NT2/D1 (cell line): ENCODE measurements around the gene CACNA2D4.

ENCODE experiments used
- DNase-seq: peaks from one replicate; pipeline ENCODE4 v3.0.0-alpha.2; 2011; ENCODE audit warnings: low read depth, low spot score
- H3K27me3 ChIP-seq: 2 replicates; pipeline ENCODE4 v1.6.0; 2011; ENCODE audit warnings: mild to moderate bottlenecking; ENCODE audit not compliant: insufficient read length, insufficient read depth
- H3K36me3 ChIP-seq: 2 replicates; pipeline ENCODE4 v1.6.1; 2011; ENCODE audit warnings: mild to moderate bottlenecking, low read length, mixed read lengths; ENCODE audit not compliant: insufficient read depth, insufficient read length
- H3K4me1 ChIP-seq: 2 replicates; pipeline ENCODE4 v1.5.1; 2011; ENCODE audit not compliant: insufficient read depth, insufficient read length
- H3K4me3 ChIP-seq: 2 replicates; pipeline ENCODE4 v1.5.1; 2011; ENCODE audit warnings: low read depth; ENCODE audit not compliant: insufficient read length
- H3K9ac ChIP-seq: 2 replicates; pipeline ENCODE4 v1.6.0; 2011; ENCODE audit warnings: low read depth; ENCODE audit not compliant: insufficient read length
- H3K9me3 ChIP-seq: 2 replicates; pipeline ENCODE4 v1.5.1; 2011; ENCODE audit warnings: mild to moderate bottlenecking, low read length; ENCODE audit not compliant: insufficient read depth
- SUZ12 ChIP-seq: IDR thresholded peaks from 2 replicates; pipeline ENCODE4 v1.6.1; 2011; ENCODE audit not compliant: insufficient read length, insufficient read depth; ENCODE audit errors: extremely low read depth
- YY1 ChIP-seq: IDR thresholded peaks from 2 replicates; pipeline ENCODE4 v1.6.1; 2011; ENCODE audit not compliant: insufficient read length, insufficient read depth
- ZNF274 ChIP-seq: IDR thresholded peaks from 2 replicates; pipeline ENCODE4 v1.6.1; 2011; ENCODE audit warnings: mild to moderate bottlenecking, low read depth, low read length

Gene CACNA2D4

GRCh38 chr12:1807087-1807860 is 111.2 kb downstream of the CACNA2D4 start:
- Histone ChIP-seq H3K36me3 (no peaks in the 10 kb centered on the region), H3K4me3 (no peak overlapping the region), H3K4me1 (peaks cover 13% of the 10 kb centered on the region), H3K9me3 (peaks cover 6% of the 10 kb centered on the region; the same call in 1 of the 2 replicates), H3K27me3 (no peaks in the 10 kb centered on the region), H3K9ac (no peak overlapping the region)
- DNase-seq = no peak
- TF ChIP-seq YY1 (no peak), ZNF274 (no peak), SUZ12 (no peak)

GRCh38 chr12:1806301-1807086 is 112.0 kb downstream of the CACNA2D4 start:
- TF ChIP-seq SUZ12 (no peak), YY1 (no peak), ZNF274 (no peak)
- H3K4me3 ChIP-seq = no peak overlapping the region
- no peak overlapping the region for H3K9ac ChIP-seq
- peaks cover 6% of the 10 kb centered on the region; the same call in 1 of the 2 replicates for H3K9me3 ChIP-seq
- no peak for DNase-seq
- peaks cover 13% of the 10 kb centered on the region for H3K4me1 ChIP-seq
- no peaks in the 10 kb centered on the region for H3K27me3 ChIP-seq
- no peaks in the 10 kb centered on the region for H3K36me3 ChIP-seq

GRCh38 chr12:1805441-1806081 is 112.9 kb downstream of the CACNA2D4 start:
- peaks cover 6% of the 10 kb centered on the region; the same call in 1 of the 2 replicates for H3K9me3 ChIP-seq
- H3K27me3 ChIP-seq = no peaks in the 10 kb centered on the region
- no peaks in the 10 kb centered on the region for H3K36me3 ChIP-seq
- H3K4me3 ChIP-seq = no peak overlapping the region
- no peak overlapping the region for H3K9ac ChIP-seq
- peaks cover 16% of the 10 kb centered on the region for H3K4me1 ChIP-seq
- TF ChIP-seq ZNF274 (no peak), SUZ12 (no peak), YY1 (no peak)
- DNase-seq = no peak

GRCh38 chr12:1804545-1805332 is 113.7 kb downstream of the CACNA2D4 start:
- no peak overlapping the region for H3K4me3 ChIP-seq
- H3K36me3 ChIP-seq = no peaks in the 10 kb centered on the region
- peak overlapping the region; percentile 33 for H3K9ac ChIP-seq
- DNase-seq = peak; percentile 99
- peaks cover 22% of the 10 kb centered on the region for H3K4me1 ChIP-seq
- peaks cover 6% of the 10 kb centered on the region; the same call in 1 of the 2 replicates for H3K9me3 ChIP-seq
- H3K27me3 ChIP-seq = no peaks in the 10 kb centered on the region
- TF ChIP-seq ZNF274 (no peak), YY1 (peak; percentile 91)

- no peak for TF ChIP-seq YY1
- no peak for TF ChIP-seq ZNF274
- no peak for TF ChIP-seq SUZ12
- no peak for DNase-seq
- no peak overlapping the region for H3K4me3 ChIP-seq
- no peaks in the 10 kb centered on the region; the same call in 1 of the 2 replicates for H3K9me3 ChIP-seq
- H3K4me1 ChIP-seq = peaks cover 14% of the 10 kb centered on the region
- H3K36me3 ChIP-seq = no peaks in the 10 kb centered on the region
- no peak overlapping the region for H3K9ac ChIP-seq
- no peaks in the 10 kb centered on the region for H3K27me3 ChIP-seq
Measured at GRCh38 chr12:1803736-1804135, 114.7 kb downstream of the CACNA2D4 start.

GRCh38 chr12:1801303-1801975 is 117.0 kb downstream of the CACNA2D4 start:
- Histone ChIP-seq H3K4me3 (no peak overlapping the region), H3K9me3 (no peaks in the 10 kb centered on the region), H3K9ac (no peak overlapping the region), H3K27me3 (no peaks in the 10 kb centered on the region), H3K4me1 (peaks cover 14% of the 10 kb centered on the region), H3K36me3 (no peaks in the 10 kb centered on the region)
- no peak for DNase-seq
- TF ChIP-seq YY1 (no peak), SUZ12 (no peak), ZNF274 (no peak)
